Astrocyte (in vitro differentiated cells and primary cell): ENCODE data around the gene STIM1. TPM values are rescaled to one million over a fixed set of nuclear protein-coding genes. Genes with fewer than 3 reads are reported as not detected.

Experiments
- DNase-seq: peaks from one replicate; pipeline ENCODE4 v3.0.0-alpha.2; 2010; ENCODE audit warnings: low read depth
- FAIRE-seq: peaks from 2 replicates; lab custom pipeline; 2011; peaks lifted over from hg19 to GRCh38; lab: Jason Lieb, UNC
- H2AFZ ChIP-seq: 2 replicates; pipeline ENCODE4 v1.6.0; 2012; ENCODE audit warnings: low read depth, low read length, inconsistent platforms
- H3K27ac ChIP-seq: 2 replicates; pipeline ENCODE4 v1.5.1; 2011; ENCODE audit warnings: low read depth, low read length, inconsistent platforms
- H3K27me3 ChIP-seq: 2 replicates; pipeline ENCODE4 v1.6.0; 2011; ENCODE audit warnings: low read length, inconsistent platforms; ENCODE audit not compliant: insufficient read depth
- H3K36me3 ChIP-seq: 2 replicates; pipeline ENCODE4 v1.5.1; 2011; ENCODE audit warnings: low read length, inconsistent platforms; ENCODE audit not compliant: insufficient read depth
- H3K4me1 ChIP-seq: 2 replicates; pipeline ENCODE4 v1.5.1; 2011; ENCODE audit warnings: low read length, inconsistent platforms; ENCODE audit not compliant: insufficient read depth
- H3K4me2 ChIP-seq: 2 replicates; pipeline ENCODE4 v1.6.0; 2012; ENCODE audit warnings: low read length, inconsistent platforms
- H3K4me3 ChIP-seq: 2 replicates; pipeline ENCODE4 v1.5.1; 2011; ENCODE audit warnings: low read depth, mild to moderate bottlenecking, low read length, inconsistent platforms; ENCODE audit not compliant: insufficient read depth
- H3K79me2 ChIP-seq: 2 replicates; pipeline ENCODE4 v1.6.0; 2012; ENCODE audit warnings: mild to moderate bottlenecking, low read length, inconsistent platforms; ENCODE audit not compliant: insufficient read depth
- H3K9ac ChIP-seq: 2 replicates; pipeline ENCODE4 v1.6.0; 2012; ENCODE audit warnings: mild to moderate bottlenecking, low read length, inconsistent platforms
- H3K9me3 ChIP-seq: 2 replicates; pipeline ENCODE4 v1.5.1; 2012; ENCODE audit warnings: low read depth, mild to moderate bottlenecking, low read length, inconsistent platforms; ENCODE audit not compliant: insufficient read depth
- H4K20me1 ChIP-seq: 2 replicates; pipeline ENCODE4 v1.6.0; 2012; ENCODE audit warnings: low read length, inconsistent platforms; ENCODE audit not compliant: insufficient read depth
- H3K27ac Mint-ChIP-seq: one replicate; pipeline ENCODE4 v1.8.0; 2021; ENCODE audit warnings: mild to moderate bottlenecking, mixed read lengths; ENCODE audit not compliant: unreplicated experiment
- H3K27me3 Mint-ChIP-seq: one replicate; pipeline ENCODE4 v1.8.0; 2021; ENCODE audit warnings: low read depth, mixed read lengths; ENCODE audit not compliant: unreplicated experiment
- H3K36me3 Mint-ChIP-seq: one replicate; pipeline ENCODE4 v1.8.0; 2021; ENCODE audit warnings: low read depth, mixed read lengths; ENCODE audit not compliant: unreplicated experiment
- H3K4me1 Mint-ChIP-seq: one replicate; pipeline ENCODE4 v1.8.0; 2021; ENCODE audit warnings: low read depth, mixed read lengths; ENCODE audit not compliant: unreplicated experiment
- H3K4me3 Mint-ChIP-seq: one replicate; pipeline ENCODE4 v1.8.0; 2021; ENCODE audit warnings: mild to moderate bottlenecking, moderate library complexity, mixed read lengths; ENCODE audit not compliant: unreplicated experiment
- H3K9me3 Mint-ChIP-seq: one replicate; pipeline ENCODE4 v1.8.0; 2021; ENCODE audit warnings: mild to moderate bottlenecking, mixed read lengths; ENCODE audit not compliant: unreplicated experiment
- EZH2 ChIP-seq: IDR thresholded peaks from 2 replicates; pipeline ENCODE4 v1.6.1; 2012; ENCODE audit warnings: mild to moderate bottlenecking, low read length, inconsistent platforms; ENCODE audit not compliant: insufficient read depth
- total RNA-seq: library from RNA; stranded (reverse); gene quantifications from 2 replicates; pipeline ENCODE4 v1.2.1, GENCODE V29; 2021
- TF ChIP-seq, protein P1 (sequence below): IDR thresholded peaks from 2 replicates; pipeline ENCODE4 v1.5.1; 2011; ENCODE audit warnings: low read depth, mild to moderate bottlenecking, inconsistent platforms, low read length, moderate library complexity; ENCODE audit not compliant: insufficient read depth

The STIM1 gene
- total RNA-seq, 1 donor from 2014 or later, result 42.9 TPM

DNA sequence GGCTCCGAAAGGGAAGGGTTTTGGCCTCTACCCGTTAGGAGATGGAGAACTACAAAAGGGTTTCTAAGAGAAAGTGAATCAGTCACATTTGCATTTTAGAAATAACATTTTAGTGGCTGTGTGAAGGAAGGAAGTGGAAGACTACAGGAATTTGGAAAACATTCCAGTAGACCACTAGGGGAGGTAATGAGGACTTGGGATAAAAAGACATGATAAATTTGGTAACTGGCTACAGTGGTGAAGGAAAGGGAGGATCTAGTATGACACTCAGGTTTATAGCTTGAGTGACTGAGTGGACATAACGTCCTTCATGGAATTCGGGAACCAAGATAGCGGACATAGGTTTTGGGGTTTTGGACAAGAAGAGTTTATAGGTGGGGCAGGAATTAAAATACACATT lies 232.1 kb downstream of the STIM1 start:
- Mint-ChIP-seq H3K4me3 (no peak overlapping the region), H3K9me3 (no peaks in the 10 kb centered on the region), H3K36me3 (peaks cover 33% of the 10 kb centered on the region), H3K27ac (no peak overlapping the region), H3K27me3 (no peaks in the 10 kb centered on the region), H3K4me1 (peaks cover 10% of the 10 kb centered on the region)
- H3K9me3 ChIP-seq, result no peaks in the 10 kb centered on the region
- H3K4me3 ChIP-seq, result no peak overlapping the region
- no peaks in the 10 kb centered on the region for H3K27me3 ChIP-seq
- no peak overlapping the region for H2AFZ ChIP-seq
- no peak overlapping the region for H3K9ac ChIP-seq
- no peaks in the 10 kb centered on the region for H3K79me2 ChIP-seq
- peak; percentile 39 for DNase-seq
- TF ChIP-seq EZH2, result no peak
- TF ChIP-seq, protein P1, sequence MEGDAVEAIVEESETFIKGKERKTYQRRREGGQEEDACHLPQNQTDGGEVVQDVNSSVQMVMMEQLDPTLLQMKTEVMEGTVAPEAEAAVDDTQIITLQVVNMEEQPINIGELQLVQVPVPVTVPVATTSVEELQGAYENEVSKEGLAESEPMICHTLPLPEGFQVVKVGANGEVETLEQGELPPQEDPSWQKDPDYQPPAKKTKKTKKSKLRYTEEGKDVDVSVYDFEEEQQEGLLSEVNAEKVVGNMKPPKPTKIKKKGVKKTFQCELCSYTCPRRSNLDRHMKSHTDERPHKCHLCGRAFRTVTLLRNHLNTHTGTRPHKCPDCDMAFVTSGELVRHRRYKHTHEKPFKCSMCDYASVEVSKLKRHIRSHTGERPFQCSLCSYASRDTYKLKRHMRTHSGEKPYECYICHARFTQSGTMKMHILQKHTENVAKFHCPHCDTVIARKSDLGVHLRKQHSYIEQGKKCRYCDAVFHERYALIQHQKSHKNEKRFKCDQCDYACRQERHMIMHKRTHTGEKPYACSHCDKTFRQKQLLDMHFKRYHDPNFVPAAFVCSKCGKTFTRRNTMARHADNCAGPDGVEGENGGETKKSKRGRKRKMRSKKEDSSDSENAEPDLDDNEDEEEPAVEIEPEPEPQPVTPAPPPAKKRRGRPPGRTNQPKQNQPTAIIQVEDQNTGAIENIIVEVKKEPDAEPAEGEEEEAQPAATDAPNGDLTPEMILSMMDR, result peak; percentile 38
- no peaks in the 10 kb centered on the region for H3K36me3 ChIP-seq
- no peaks in the 10 kb centered on the region for H4K20me1 ChIP-seq
- H3K4me2 ChIP-seq, result peak overlapping the region; percentile 15
- no peak overlapping the region for H3K27ac ChIP-seq
- H3K4me1 ChIP-seq, result peaks cover 8% of the 10 kb centered on the region
- no peak for FAIRE-seq

DNA sequence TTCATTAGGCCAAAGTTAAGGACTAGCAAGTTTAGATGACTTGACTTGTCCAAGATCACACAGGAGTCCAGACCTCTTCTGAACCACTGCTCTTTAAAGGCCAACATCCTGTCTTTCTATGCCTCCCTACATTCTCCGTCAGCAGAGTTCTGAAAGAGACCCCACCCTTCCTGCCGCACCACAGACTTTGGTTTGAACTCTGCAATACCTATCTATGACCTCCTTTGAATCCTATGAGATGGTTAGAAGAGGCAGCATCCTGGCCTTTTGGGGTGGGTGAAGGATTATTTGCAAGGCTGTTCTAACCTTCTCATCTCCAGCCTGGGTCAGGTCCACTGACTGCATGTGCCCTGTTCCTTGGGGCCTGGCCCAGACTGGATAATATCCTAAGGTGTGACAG lies 234.8 kb downstream of the STIM1 start:
- H3K9me3 ChIP-seq, result no peaks in the 10 kb centered on the region
- no peaks in the 10 kb centered on the region for H4K20me1 ChIP-seq
- peaks cover 8% of the 10 kb centered on the region for H3K4me1 ChIP-seq
- FAIRE-seq (no peak), DNase-seq (no peak)
- H3K9me3 Mint-ChIP-seq, result no peaks in the 10 kb centered on the region
- peaks cover 8% of the 10 kb centered on the region for H3K79me2 ChIP-seq
- no peak overlapping the region for H3K27ac ChIP-seq
- no peak overlapping the region for H3K4me3 Mint-ChIP-seq
- peaks cover 10% of the 10 kb centered on the region for H3K4me1 Mint-ChIP-seq
- no peak overlapping the region for H3K4me2 ChIP-seq
- H3K27ac Mint-ChIP-seq, result peak overlapping the region; percentile 8
- no peaks in the 10 kb centered on the region for H3K36me3 ChIP-seq
- TF ChIP-seq, protein P1, result no peak
- TF ChIP-seq EZH2, result no peak
- no peaks in the 10 kb centered on the region for H3K27me3 ChIP-seq
- H3K36me3 Mint-ChIP-seq, result peaks cover 20% of the 10 kb centered on the region
- H2AFZ ChIP-seq, result no peak overlapping the region
- no peak overlapping the region for H3K9ac ChIP-seq
- H3K4me3 ChIP-seq, result no peak overlapping the region
- H3K27me3 Mint-ChIP-seq, result no peaks in the 10 kb centered on the region

DNA sequence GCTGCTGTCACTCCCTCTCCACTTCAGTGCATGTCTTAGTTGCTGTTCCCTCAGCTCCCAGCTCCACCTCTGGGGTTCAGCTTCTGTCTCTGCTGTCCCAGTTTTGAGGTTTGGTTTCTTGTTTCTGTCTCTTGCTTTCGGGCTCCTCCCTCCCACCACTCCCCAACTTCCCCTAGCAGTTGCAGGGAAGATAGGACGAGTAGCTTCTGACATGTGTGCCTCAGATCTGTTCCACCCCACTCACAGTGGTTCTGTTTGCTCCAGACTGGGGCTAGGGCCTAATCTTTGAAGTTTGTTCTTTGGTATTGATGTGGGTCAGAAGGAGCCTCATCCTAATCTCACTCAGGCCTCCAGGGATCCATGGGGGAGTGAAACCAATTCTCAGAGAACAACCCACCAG lies 236.6 kb downstream of the STIM1 start:
- no peaks in the 10 kb centered on the region for H3K36me3 ChIP-seq
- Mint-ChIP-seq H3K4me3 (no peak overlapping the region), H3K36me3 (peaks cover 19% of the 10 kb centered on the region), H3K27me3 (no peaks in the 10 kb centered on the region), H3K4me1 (peaks cover 16% of the 10 kb centered on the region), H3K27ac (no peak overlapping the region), H3K9me3 (no peaks in the 10 kb centered on the region)
- H3K9ac ChIP-seq, result no peak overlapping the region
- no peak for TF ChIP-seq EZH2
- TF ChIP-seq, protein P1, result no peak
- no peak overlapping the region for H3K27ac ChIP-seq
- H3K79me2 ChIP-seq, result peaks cover 26% of the 10 kb centered on the region
- H2AFZ ChIP-seq, result no peak overlapping the region
- no peak overlapping the region for H3K4me2 ChIP-seq
- DNase-seq (no peak), FAIRE-seq (no peak)
- no peaks in the 10 kb centered on the region for H3K9me3 ChIP-seq
- H3K4me3 ChIP-seq, result no peak overlapping the region
- no peaks in the 10 kb centered on the region for H4K20me1 ChIP-seq
- peaks cover 12% of the 10 kb centered on the region for H3K4me1 ChIP-seq
- H3K27me3 ChIP-seq, result no peaks in the 10 kb centered on the region
